Right lobe of liver (tissue), 6 donors: ENCODE results near the gene TRIM56. TPM values are rescaled to one million over a fixed set of nuclear protein-coding genes. Genes with fewer than 3 reads are reported as not detected.
A peak's percentile ranks its signal among the peaks of the same experiment; 100 is the strongest.

ENCODE experiments used
- ATAC-seq, 4 donors: fragments of 200-7000 bp; cut with Tn5 transposase; one replicate each; pipeline ENCODE4 v1.9.1; 2020; ENCODE audit warnings: mild to moderate bottlenecking in 4 of 4, moderate library complexity in 4 of 4
- DNase-seq, 3 donors: peaks; one replicate each; pipeline ENCODE4 v3.0.0-alpha.2; 2020
- H3K27ac ChIP-seq, 3 donors: fragments of 200-600 bp; one replicate each; pipeline ENCODE4 v1.8.0; 2022
- H3K27me3 ChIP-seq, 2 donors: fragments of 200-600 bp; one replicate each; pipeline ENCODE4 v1.8.0; 2022
- H3K36me3 ChIP-seq, 4 donors: fragments of 200-600 bp; sonication (generic) in 1 of 4; one replicate each; pipeline versions ENCODE4 v1.5.1 to v1.8.0; 2017 to 2022; ENCODE audit warnings: control low read depth in 1 of 4
- H3K4me1 ChIP-seq, 4 donors: fragments of 200-600 bp; sonication (generic) in 1 of 4; one replicate each; pipeline versions ENCODE4 v1.5.1 to v1.8.0; 2017 to 2022; ENCODE audit warnings: control low read depth in 1 of 4
- H3K4me3 ChIP-seq, 3 donors: fragments of 200-600 bp; one replicate each; pipeline ENCODE4 v1.8.0; 2022
- H3K9me3 ChIP-seq, 4 donors: fragments of 200-600 bp; sonication (generic) in 1 of 4; one replicate each; pipeline versions ENCODE4 v1.5.1 to v1.8.0; 2017 to 2022; ENCODE audit warnings: control low read depth in 1 of 4
- CTCF ChIP-seq, 4 donors: fragments of 200-600 bp in 3 of 4; fragments of 450-650 bp in 1 of 4; IDR thresholded peaks; one replicate each; pipeline versions ENCODE4 v1.5.1 to v1.8.0; 2016 to 2022; ENCODE audit warnings: antibody characterized with exemption in 4 of 4, mild to moderate bottlenecking in 2 of 4
- POLR2A ChIP-seq: fragments of 450-650 bp; IDR thresholded peaks from one replicate; pipeline ENCODE4 v1.6.1; 2017; ENCODE audit warnings: antibody characterized with exemption, mild to moderate bottlenecking
- WGBS: methylation state at CpG from one replicate; pipeline ENCODE4 v1.1.6; 2018; ENCODE audit warnings: low coverage, low lambda C conversion rate; ENCODE audit not compliant: insufficient coverage; ENCODE audit errors: missing lambda C conversion rate; 5-methylcytosine and 5-hydroxymethylcytosine counted together
- intact Hi-C, 2 donors: fragments of 100-400 bp; cut with DNase I; formaldehyde crosslinking; loops; one replicate each; pipeline versions ENCODE4 v1.11.2 to v1.14.1; 2022
- total RNA-seq, 6 experiments: library from RNA; depleted of rRNA in 2 of 6; stranded (reverse); fragments of >200 nt in 2 of 6; fragmentation: NEBNext Ultra II Directional in 3 of 6; extraction: Animal tissue kit (Norgen Biotek cat#: 25700) in 3 of 6; gene quantifications; one replicate each; pipeline versions ENCODE4 v1.1.0 to v1.2.4, GENCODE V29; 2016 to 2023
- donor health status: DM: no; HTN: yes; CAD: no.
- donor health status: DM: no; HTN: no; CAD: no.
- donor health status: DM: no; HTN: no; CAD: no.
- donor health status: DM: no; HTN: yes; CAD: no.
- donor health status: DM: no; HTN: yes; CAD: no.

The TRIM56 gene
- total RNA-seq, 6 experiments from 2014 or later = 9.2 to 19.7 (median 17.6) TPM

GRCh38 chr7:101138213-101138870 is 53.1 kb downstream of the TRIM56 start:
- peaks cover 0 to 7% (median 4%) of the 10 kb centered on the region in 4 donors for H3K4me1 ChIP-seq
- TF ChIP-seq CTCF (IDR thresholded peaks at IDR 0.05) (peak; percentile 77 to 80 (median 78)), POLR2A (peak; percentile 78)
- intact Hi-C loops = loop anchor here in 1 of 2 donors (5.0 kb wide), 1 partner anchor 41 kb away; no protein-coding TSS in a partner anchor
- H3K27me3 ChIP-seq = no peaks in the 10 kb centered on the region
- no peaks in the 10 kb centered on the region for H3K9me3 ChIP-seq
- H3K27ac ChIP-seq = peak overlapping the region in 2 of 3 donors; percentile 44 to 47
- 7% methylated on average over 8 of the region's 16 CpGs for WGBS
- peak; percentile 72 to 85 (median 74) for ATAC-seq
- H3K36me3 ChIP-seq = peaks cover 0 to 17% (median 8%) of the 10 kb centered on the region in 4 donors
- DNase-seq = peak; percentile 59 to 86 (median 62)
- H3K4me3 ChIP-seq = no peak overlapping the region

GRCh38 chr7:101140339-101140699 is 55.0 kb downstream of the TRIM56 start:
- intact Hi-C loops = loop anchor here (10.0 kb wide), 1 partner anchor 54 kb away; no protein-coding TSS in a partner anchor
- no peak overlapping the region for H3K4me3 ChIP-seq
- no peak for ATAC-seq

GRCh38 chr7:101140746-101141382 is 55.6 kb downstream of the TRIM56 start:
- Histone ChIP-seq H3K4me3 (no peak overlapping the region), H3K4me1 (peaks cover 0 to 12% (median 7%) of the 10 kb centered on the region in 4 donors), H3K27ac (no peak overlapping the region), H3K36me3 (peaks cover 0 to 6% (median 3%) of the 10 kb centered on the region in 4 donors), H3K27me3 (no peaks in the 10 kb centered on the region), H3K9me3 (no peaks in the 10 kb centered on the region)
- WGBS = 63% methylated on average over 4 of the region's 4 CpGs
- TF ChIP-seq POLR2A (no peak), CTCF (IDR thresholded peaks at IDR 0.05) (no peak)
- intact Hi-C loops = loop anchor here (10.0 kb wide), 1 partner anchor 54 kb away; no protein-coding TSS in a partner anchor
- DNase-seq = no peak
- no peak for ATAC-seq

More at GRCh38 chr7:101140339-101140699, 55.0 kb downstream of the TRIM56 start:
- Histone ChIP-seq H3K36me3 (peaks cover 0 to 11% (median 3%) of the 10 kb centered on the region in 4 donors), H3K9me3 (no peaks in the 10 kb centered on the region), H3K27me3 (no peaks in the 10 kb centered on the region), H3K27ac (no peak overlapping the region), H3K4me1 (peaks cover 0 to 12% (median 7%) of the 10 kb centered on the region in 4 donors)
- no peak for TF ChIP-seq CTCF (IDR thresholded peaks at IDR 0.05)
- no peak for TF ChIP-seq POLR2A
- 56% methylated on average over 3 of the region's 3 CpGs for WGBS
- DNase-seq = no peak

Other genes with a start within 250 kb of the TRIM56 start
- 10 to 100 TPM in 2 of 6 experiments, 1 to 10 TPM in 4; 7.1 to 10.6 (median 9.2) TPM for gene SLC12A9, start 232.8 kb upstream of the TRIM56 start, total RNA-seq
- 10 to 100 TPM; 21.4 to 58.6 (median 43.2) TPM for gene TRIP6, start 218.1 kb upstream of the TRIM56 start, total RNA-seq
- 10 to 100 TPM; 22.4 to 65.7 (median 49.1) TPM for gene SRRT, start 210.4 kb upstream of the TRIM56 start, total RNA-seq
- gene UFSP1, start 195.8 kb upstream of the TRIM56 start, total RNA-seq = 1 to 10 TPM; 1.0 to 3.4 (median 2.1) TPM
- 1 to 10 TPM in 5 of 6 experiments, under 1 TPM in 1; 0.59 to 6.0 (median 3.0) TPM for gene ACHE, start 189.6 kb upstream of the TRIM56 start, total RNA-seq
- gene MUC3A, start 135.9 kb upstream of the TRIM56 start, total RNA-seq = 10 to 100 TPM in 3 of 6 experiments, 1 to 10 TPM in 3; 3.2 to 12.8 (median 8.9) TPM
- gene MUC12, start 115.9 kb upstream of the TRIM56 start, total RNA-seq = not detected
- gene MUC17, start 65.4 kb upstream of the TRIM56 start, total RNA-seq = not detected
- 100 to 1,000 TPM in 3 of 6 experiments, 10 to 100 TPM in 2, 1 to 10 TPM in 1; 5.4 to 497 (median 98.6) TPM for gene SERPINE1, start 41.6 kb downstream of the TRIM56 start, total RNA-seq
- gene AP1S1, start 69.0 kb downstream of the TRIM56 start, total RNA-seq = 10 to 100 TPM; 24.0 to 56.5 (median 26.4) TPM
- not detected for gene VGF, start 80.1 kb downstream of the TRIM56 start, total RNA-seq
- gene NAT16, start 94.8 kb downstream of the TRIM56 start, total RNA-seq = not detected
- 10 to 100 TPM in 5 of 6 experiments, 1 to 10 TPM in 1; 8.4 to 28.6 (median 15.7) TPM for gene MOGAT3, start 115.6 kb downstream of the TRIM56 start, total RNA-seq
- gene PLOD3, start 132.1 kb downstream of the TRIM56 start, total RNA-seq = 10 to 100 TPM; 41.7 to 57.5 (median 54.3) TPM
- 100 to 1,000 TPM in 4 of 6 experiments, 10 to 100 TPM in 2; 68.3 to 159 (median 111) TPM for gene ZNHIT1, start 132.7 kb downstream of the TRIM56 start, total RNA-seq
- gene CLDN15, start 152.3 kb downstream of the TRIM56 start, total RNA-seq = 10 to 100 TPM in 2 of 6 experiments, 1 to 10 TPM in 4; 5.9 to 10.8 (median 9.2) TPM
- gene FIS1, start 159.6 kb downstream of the TRIM56 start, total RNA-seq = 100 to 1,000 TPM; 105 to 228 (median 134) TPM
- 1 to 10 TPM; 5.4 to 8.1 (median 6.2) TPM for gene IFT22, start 236.3 kb downstream of the TRIM56 start, total RNA-seq